SU-DHL-6 (cell line): ENCODE measurements around the gene PRICKLE2.

Source experiments
- H2AFZ ChIP-seq: fragments of 200-600 bp; sonication (generic); 2 replicates; pipeline ENCODE4 v1.6.1; 2014; ENCODE audit warnings: low read depth, mild to moderate bottlenecking, moderate library complexity, mixed read lengths, antibody characterized with exemption, low read length; ENCODE audit not compliant: severe bottlenecking
- H3F3A ChIP-seq: fragments of 200-600 bp; shearing (Covaris generic); 2 replicates; pipeline ENCODE4 v1.6.0; 2016; ENCODE audit warnings: antibody characterized with exemption, mild to moderate bottlenecking; ENCODE audit not compliant: insufficient read depth
- H3K27ac ChIP-seq: fragments of 200-600 bp; sonication (generic); 2 replicates; pipeline ENCODE4 v1.5.1; 2016; ENCODE audit warnings: low read depth, mild to moderate bottlenecking, low read length, moderate library complexity, mixed read lengths
- H3K27me3 ChIP-seq: fragments of 200-600 bp; sonication (generic), shearing (Covaris generic); 2 replicates; pipeline ENCODE4 v1.6.0; 2014; ENCODE audit warnings: mild to moderate bottlenecking, low read length
- H3K36me3 ChIP-seq: fragments of 200-600 bp; sonication (generic); 2 replicates; pipeline ENCODE4 v1.6.1; 2014; ENCODE audit warnings: mild to moderate bottlenecking, low read length, mixed read lengths
- H3K4me2 ChIP-seq: fragments of 300-600, 200-600 bp; shearing (Covaris generic), sonication (generic); 2 replicates; pipeline ENCODE4 v1.6.0; 2014; ENCODE audit warnings: low read length, low read depth, mild to moderate bottlenecking; ENCODE audit not compliant: poor library complexity, severe bottlenecking
- H3K4me3 ChIP-seq: fragments of 200-600 bp; sonication (generic); 2 replicates; pipeline ENCODE4 v1.5.1; 2014; ENCODE audit warnings: antibody characterized with exemption, low read length, mild to moderate bottlenecking, mixed read lengths; ENCODE audit not compliant: insufficient read depth, poor library complexity, severe bottlenecking
- H3K79me2 ChIP-seq: fragments of 200-600 bp; sonication (generic); 2 replicates; pipeline ENCODE4 v1.6.1; 2014; ENCODE audit warnings: mild to moderate bottlenecking, low read length, moderate library complexity; ENCODE audit not compliant: insufficient read depth
- H3K9ac ChIP-seq: fragments of 200-600 bp; sonication (generic); 2 replicates; pipeline ENCODE4 v1.7.0; 2014; ENCODE audit warnings: mild to moderate bottlenecking, low read length
- H3K9me2 ChIP-seq: fragments of 200-600 bp; sonication (generic); replicated peaks from 2 replicates; pipeline ENCODE4 v1.6.1; 2014; ENCODE audit warnings: low read length; ENCODE audit not compliant: insufficient read depth
- H3K9me3 ChIP-seq: fragments of 200-600 bp; sonication (generic); 2 replicates; pipeline ENCODE4 v1.6.1; 2014; ENCODE audit warnings: low read length, mixed read lengths; ENCODE audit not compliant: insufficient read depth
- H4K20me1 ChIP-seq: fragments of 200-600 bp; sonication (generic); 2 replicates; pipeline ENCODE4 v1.6.1; 2014; ENCODE audit warnings: low read depth, mild to moderate bottlenecking, antibody characterized with exemption, low read length, moderate library complexity, mixed read lengths
- CTCF ChIP-seq: fragments of 200-600 bp; sonication (generic); IDR thresholded peaks from one replicate; pipeline ENCODE4 v1.5.1; 2017; ENCODE audit warnings: antibody characterized with exemption, mild to moderate bottlenecking, low read length, moderate library complexity; ENCODE audit not compliant: insufficient read depth, poor library complexity, severe bottlenecking
- EZH2phosphoT487 ChIP-seq: fragments of 200-600 bp; sonication (generic), shearing (Covaris generic); conservative IDR thresholded peaks from 2 replicates; pipeline ENCODE4 v1.6.1; 2018; ENCODE audit warnings: mild to moderate bottlenecking, antibody characterized with exemption, low read length, moderate library complexity, mixed read lengths

The PRICKLE2 gene

GRCh38 chr3:64074060-64074459, 151.2 kb downstream of the PRICKLE2 start:
- Histone ChIP-seq H3K9ac (no peak overlapping the region), H3K4me2 (no peak overlapping the region), H3F3A (no peaks in the 10 kb centered on the region), H3K9me3 (no peaks in the 10 kb centered on the region), H2AFZ (no peak overlapping the region), H3K9me2 (no peaks in the 10 kb centered on the region), H3K27ac (no peak overlapping the region), H3K36me3 (no peaks in the 10 kb centered on the region), H3K79me2 (no peaks in the 10 kb centered on the region), H3K4me3 (no peak overlapping the region), H3K27me3 (no peaks in the 10 kb centered on the region), H4K20me1 (no peaks in the 10 kb centered on the region)
- TF ChIP-seq EZH2phosphoT487 (no peak), CTCF (no peak)

- H3K9me2 ChIP-seq, result no peaks in the 10 kb centered on the region
- no peak overlapping the region for H2AFZ ChIP-seq
- H3K9ac ChIP-seq, result no peak overlapping the region
- no peaks in the 10 kb centered on the region for H3K79me2 ChIP-seq
- no peaks in the 10 kb centered on the region for H3K27me3 ChIP-seq
- no peak overlapping the region for H3K4me2 ChIP-seq
- H3K27ac ChIP-seq, result no peak overlapping the region
- no peaks in the 10 kb centered on the region for H3K9me3 ChIP-seq
- H3K36me3 ChIP-seq, result no peaks in the 10 kb centered on the region
- no peaks in the 10 kb centered on the region for H3F3A ChIP-seq
- H4K20me1 ChIP-seq, result no peaks in the 10 kb centered on the region
- no peak for TF ChIP-seq EZH2phosphoT487
- TF ChIP-seq CTCF, result no peak
- H3K4me3 ChIP-seq, result no peak overlapping the region
These were observed 152.0 kb downstream of the PRICKLE2 start for GRCh38 chr3:64073158-64073761.

- no peak for TF ChIP-seq EZH2phosphoT487
- TF ChIP-seq CTCF, result no peak
- Histone ChIP-seq H3K27ac (no peak overlapping the region), H3F3A (no peaks in the 10 kb centered on the region), H3K27me3 (no peaks in the 10 kb centered on the region), H4K20me1 (no peaks in the 10 kb centered on the region), H3K4me2 (no peak overlapping the region), H3K36me3 (no peaks in the 10 kb centered on the region), H3K4me3 (no peak overlapping the region), H3K9ac (no peak overlapping the region), H2AFZ (no peak overlapping the region), H3K79me2 (no peaks in the 10 kb centered on the region), H3K9me2 (no peaks in the 10 kb centered on the region), H3K9me3 (no peaks in the 10 kb centered on the region)
These were observed 153.1 kb downstream of the PRICKLE2 start for GRCh38 chr3:64072126-64072525.

- no peak overlapping the region for H3K9ac ChIP-seq
- H3K9me3 ChIP-seq, result no peaks in the 10 kb centered on the region
- no peaks in the 10 kb centered on the region for H4K20me1 ChIP-seq
- no peak overlapping the region for H3K4me2 ChIP-seq
- H3K36me3 ChIP-seq, result no peaks in the 10 kb centered on the region
- H3K9me2 ChIP-seq, result no peaks in the 10 kb centered on the region
- H3K27ac ChIP-seq, result no peak overlapping the region
- no peaks in the 10 kb centered on the region for H3K79me2 ChIP-seq
- no peak overlapping the region for H3K4me3 ChIP-seq
- no peaks in the 10 kb centered on the region for H3K27me3 ChIP-seq
- H2AFZ ChIP-seq, result no peak overlapping the region
- no peaks in the 10 kb centered on the region for H3F3A ChIP-seq
- no peak for TF ChIP-seq EZH2phosphoT487
- TF ChIP-seq CTCF, result no peak
These were observed 154.6 kb downstream of the PRICKLE2 start for GRCh38 chr3:64070704-64071103.
